H9 (cell line): ENCODE measurements around the gene FSTL1. TPM values are rescaled to one million over a fixed set of nuclear protein-coding genes. Genes with fewer than 3 reads are reported as not detected.

Source experiments
- DNase-seq: peaks from one replicate; pipeline ENCODE4 v3.0.0-alpha.2; 2017
- H2AFZ ChIP-seq: one replicate; pipeline ENCODE4 v1.6.1; 2013; ENCODE audit warnings: mild to moderate bottlenecking, low read length, control low read depth, moderate library complexity
- H2AK5ac ChIP-seq: 2 replicates; pipeline ENCODE4 v1.6.1; 2013; ENCODE audit warnings: low read length, control low read depth, mixed read lengths; ENCODE audit not compliant: insufficient read length
- H2BK120ac ChIP-seq: one replicate; pipeline ENCODE4 v1.6.1; 2013; ENCODE audit warnings: low read depth, mild to moderate bottlenecking, low read length, control low read depth, inconsistent platforms; ENCODE audit not compliant: poor library complexity, severe bottlenecking
- H2BK12ac ChIP-seq: 2 replicates; pipeline ENCODE4 v1.6.1; 2013; ENCODE audit warnings: low read length, control low read depth, mixed read lengths, low read depth; ENCODE audit not compliant: insufficient read length
- H2BK15ac ChIP-seq: 2 replicates; pipeline ENCODE4 v1.6.1; 2013; ENCODE audit warnings: low read depth, low read length, control low read depth
- H2BK20ac ChIP-seq: one replicate; pipeline ENCODE4 v1.6.1; 2013; ENCODE audit warnings: low read depth, mild to moderate bottlenecking, low read length, control low read depth, inconsistent platforms; ENCODE audit not compliant: poor library complexity, severe bottlenecking
- H2BK5ac ChIP-seq: 2 replicates; pipeline ENCODE4 v1.6.1; 2013; ENCODE audit warnings: low read length, control low read depth, mixed read lengths; ENCODE audit not compliant: insufficient read length
- H3K14ac ChIP-seq: 2 replicates; pipeline ENCODE4 v1.6.1; 2013; ENCODE audit warnings: low read length, control low read depth; ENCODE audit not compliant: insufficient read depth
- H3K18ac ChIP-seq: 2 replicates; pipeline ENCODE4 v1.6.1; 2013; ENCODE audit warnings: low read depth, mild to moderate bottlenecking, mixed read lengths, low read length, control low read depth; ENCODE audit not compliant: insufficient read length
- H3K23ac ChIP-seq: 2 replicates; pipeline ENCODE4 v1.6.1; 2013; ENCODE audit warnings: low read length, control low read depth, mixed read lengths, low read depth; ENCODE audit not compliant: insufficient read length
- H3K23me2 ChIP-seq: 2 replicates; pipeline ENCODE4 v1.6.1; 2013; ENCODE audit warnings: low read depth, mild to moderate bottlenecking, mixed read lengths, low read length, control low read depth; ENCODE audit not compliant: insufficient read length, poor library complexity, severe bottlenecking
- H3K27ac ChIP-seq: 2 replicates; pipeline ENCODE4 v1.5.1; 2013; ENCODE audit warnings: low read length, control low read depth, mixed read lengths, low read depth; ENCODE audit not compliant: insufficient read length
- H3K27me3 ChIP-seq: 2 replicates; pipeline ENCODE4 v1.6.1; 2013; ENCODE audit warnings: low read length, control low read depth, inconsistent platforms; ENCODE audit not compliant: insufficient read depth
- H3K4ac ChIP-seq: 2 replicates; pipeline ENCODE4 v1.6.1; 2013; ENCODE audit warnings: low read depth, mild to moderate bottlenecking, control low read depth, inconsistent platforms, low read length, moderate library complexity
- H3K4me1 ChIP-seq: 2 replicates; pipeline ENCODE4 v1.6.1; 2013; ENCODE audit warnings: low read length, control low read depth, inconsistent platforms; ENCODE audit not compliant: insufficient read depth
- H3K4me2 ChIP-seq: 2 replicates; pipeline ENCODE4 v1.6.1; 2013; ENCODE audit warnings: low read length, control low read depth, mixed read lengths; ENCODE audit not compliant: insufficient read length, insufficient read depth
- H3K56ac ChIP-seq: 2 replicates; pipeline ENCODE4 v1.6.1; 2013; ENCODE audit warnings: low read depth, mild to moderate bottlenecking, mixed read lengths, low read length, control low read depth; ENCODE audit not compliant: insufficient read length
- H3K79me1 ChIP-seq: 2 replicates; pipeline ENCODE4 v1.6.1; 2013; ENCODE audit warnings: low read depth, mild to moderate bottlenecking, moderate library complexity, low read length, control low read depth, inconsistent platforms; ENCODE audit not compliant: insufficient read depth, poor library complexity, severe bottlenecking
- H3K79me2 ChIP-seq: 2 replicates; pipeline ENCODE4 v1.6.1; 2013; ENCODE audit warnings: low read length, control low read depth, inconsistent platforms; ENCODE audit not compliant: insufficient read depth
- H3K9ac ChIP-seq: 2 replicates; pipeline ENCODE4 v1.6.1; 2013; ENCODE audit warnings: low read length, control low read depth, mixed read lengths; ENCODE audit not compliant: insufficient read length; ENCODE audit errors: extremely low read depth
- H3K9me3 ChIP-seq: one replicate; pipeline ENCODE4 v1.6.1; 2013; ENCODE audit warnings: low read depth, low read length, inconsistent platforms; ENCODE audit not compliant: control insufficient read depth
- H3T11ph ChIP-seq: one replicate; pipeline ENCODE4 v1.6.1; 2013; ENCODE audit warnings: mild to moderate bottlenecking, low read length, control low read depth, inconsistent platforms
- H4K20me1 ChIP-seq: one replicate; pipeline ENCODE4 v1.6.1; 2013; ENCODE audit not compliant: control insufficient read depth, insufficient read length, insufficient read depth
- H4K5ac ChIP-seq: 2 replicates; pipeline ENCODE4 v1.6.1; 2013; ENCODE audit warnings: low read depth, mild to moderate bottlenecking, mixed read lengths, low read length, control low read depth; ENCODE audit not compliant: insufficient read length
- H4K8ac ChIP-seq: replicated peaks from 2 replicates; pipeline ENCODE4 v1.6.1; 2013; ENCODE audit warnings: low read length, control low read depth, mixed read lengths, low read depth; ENCODE audit not compliant: insufficient read length
- H4K91ac ChIP-seq: 2 replicates; pipeline ENCODE4 v1.6.1; 2013; ENCODE audit warnings: low read depth, mild to moderate bottlenecking, moderate library complexity, mixed read lengths, low read length, control low read depth; ENCODE audit not compliant: insufficient read length
- H3K27ac Mint-ChIP-seq, 3 experiments: 2 replicates in 2 of 3; 3 replicates in 1 of 3; pipeline ENCODE4 v1.8.0; 2020 to 2021; ENCODE audit warnings: mixed read lengths in 3 of 3, mild to moderate bottlenecking in 1 of 3, moderate library complexity in 1 of 3
- H3K27me3 Mint-ChIP-seq: 2 replicates; pipeline ENCODE4 v1.8.0; 2021; ENCODE audit warnings: low read depth, mild to moderate bottlenecking, moderate library complexity, mixed read lengths
- H3K36me3 Mint-ChIP-seq, 3 experiments: 2 replicates in 2 of 3; 3 replicates in 1 of 3; pipeline ENCODE4 v1.8.0; 2020 to 2021; ENCODE audit warnings: low read depth in 3 of 3, mixed read lengths in 3 of 3; ENCODE audit not compliant: insufficient read depth in 1 of 3
- H3K4me1 Mint-ChIP-seq, 2 experiments: 2 replicates each; pipeline ENCODE4 v1.8.0; 2020; ENCODE audit warnings: mixed read lengths in 2 of 2
- H3K4me3 Mint-ChIP-seq, 2 experiments: 2 replicates in 1 of 2; 3 replicates in 1 of 2; pipeline ENCODE4 v1.8.0; 2020 to 2021; ENCODE audit warnings: mild to moderate bottlenecking in 2 of 2, mixed read lengths in 2 of 2, moderate library complexity in 1 of 2
- H3K9me3 Mint-ChIP-seq, 2 experiments: 2 replicates in 1 of 2; 3 replicates in 1 of 2; pipeline ENCODE4 v1.8.0; 2020; ENCODE audit warnings: mild to moderate bottlenecking in 2 of 2, mixed read lengths in 2 of 2, moderate library complexity in 1 of 2
- WGBS: extraction: QIAGEN DNeasy Blood & Tissue Kit; methylation state at CpG from one replicate; pipeline ENCODE4 v1.1.7; 2013; ENCODE audit warnings: missing lambda C conversion rate, low lambda C conversion rate, mixed read lengths; ENCODE audit not compliant: insufficient read length; ENCODE audit errors: extremely low coverage; 5-methylcytosine and 5-hydroxymethylcytosine counted together
- total RNA-seq: library from RNA; stranded (reverse); gene quantifications from 2 replicates; pipeline ENCODE4 v1.2.1, GENCODE V29; 2021
- TF ChIP-seq, protein P1 (sequence below): fragments of 200-600 bp; sonication (generic); conservative IDR thresholded peaks from 3 replicates; pipeline ENCODE4 v1.8.0; 2021; ENCODE audit warnings: antibody characterized with exemption, mild to moderate bottlenecking

Gene FSTL1
- total RNA-seq, 1 experiment from 2014 or later = 326 TPM

DNA sequence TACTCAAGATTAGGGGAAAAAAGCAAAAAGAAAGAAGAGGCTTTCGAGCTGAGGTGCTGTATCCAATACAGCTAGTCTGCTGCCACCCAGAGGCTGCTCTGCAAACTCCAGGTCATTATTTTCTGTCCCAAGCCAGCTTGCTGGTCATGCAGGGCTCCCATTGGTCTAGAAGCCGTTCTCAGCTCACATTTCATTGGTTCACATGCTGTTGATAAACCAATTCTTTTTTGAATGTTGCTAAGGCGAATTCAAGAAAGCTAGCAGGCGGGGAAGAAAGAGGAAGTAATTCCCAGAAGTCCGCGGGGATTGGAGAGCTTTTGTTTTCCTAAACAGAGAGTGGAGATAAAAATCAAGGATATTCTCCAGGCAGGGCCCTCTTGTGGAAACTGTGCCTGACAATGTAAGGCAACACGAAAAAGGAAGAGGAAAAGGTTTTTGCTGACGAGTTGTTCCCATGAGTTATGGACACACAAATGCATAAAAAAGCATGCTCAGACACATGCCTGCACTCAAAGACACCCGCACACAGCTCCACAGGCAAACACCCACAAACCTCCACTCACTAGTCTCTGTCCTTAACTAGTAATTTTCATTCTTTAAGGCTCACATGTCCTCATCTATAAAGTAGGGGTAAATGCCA is 33.4 kb downstream of the FSTL1 start:
- Histone ChIP-seq H3K4me1 (peaks cover 6% of the 10 kb centered on the region; the same call in 1 of the 2 replicates), H3K27me3 (no peaks in the 10 kb centered on the region), H2BK20ac (no peak overlapping the region), H3K9me3 (no peaks in the 10 kb centered on the region), H2BK15ac (no peak overlapping the region), H3K9ac (no peak overlapping the region), H2AFZ (no peak overlapping the region), H3K18ac (peak overlapping the region; percentile 3), H3K23me2 (no peaks in the 10 kb centered on the region), H4K8ac (no peak overlapping the region), H4K5ac (no peak overlapping the region), H3T11ph (no peak overlapping the region), H3K27ac (peak overlapping the region; percentile 24), H3K4me2 (no peak overlapping the region), H3K56ac (no peak overlapping the region), H3K23ac (no peak overlapping the region), H4K91ac (no peak overlapping the region), H2BK120ac (no peak overlapping the region), H3K4ac (no peak overlapping the region), H3K14ac (no peak overlapping the region), H2BK12ac (no peak overlapping the region), H3K79me2 (no peaks in the 10 kb centered on the region; the same call in 1 of the 2 replicates), H4K20me1 (no peaks in the 10 kb centered on the region), H2BK5ac (no peak overlapping the region), H3K79me1 (no peaks in the 10 kb centered on the region), H2AK5ac (no peak overlapping the region)
- no CpG with 5 or more reads among the region's 9 CpGs for WGBS
- H3K4me3 Mint-ChIP-seq = peak overlapping the region; percentile 18 to 22; a peak in 3 of 5 replicates
- H3K36me3 Mint-ChIP-seq = peaks cover 21 to 36% (median 35%) of the 10 kb centered on the region in 3 experiments
- H3K4me1 Mint-ChIP-seq = peaks cover 37 to 40% of the 10 kb centered on the region in 2 experiments
- TF ChIP-seq, protein P1, sequence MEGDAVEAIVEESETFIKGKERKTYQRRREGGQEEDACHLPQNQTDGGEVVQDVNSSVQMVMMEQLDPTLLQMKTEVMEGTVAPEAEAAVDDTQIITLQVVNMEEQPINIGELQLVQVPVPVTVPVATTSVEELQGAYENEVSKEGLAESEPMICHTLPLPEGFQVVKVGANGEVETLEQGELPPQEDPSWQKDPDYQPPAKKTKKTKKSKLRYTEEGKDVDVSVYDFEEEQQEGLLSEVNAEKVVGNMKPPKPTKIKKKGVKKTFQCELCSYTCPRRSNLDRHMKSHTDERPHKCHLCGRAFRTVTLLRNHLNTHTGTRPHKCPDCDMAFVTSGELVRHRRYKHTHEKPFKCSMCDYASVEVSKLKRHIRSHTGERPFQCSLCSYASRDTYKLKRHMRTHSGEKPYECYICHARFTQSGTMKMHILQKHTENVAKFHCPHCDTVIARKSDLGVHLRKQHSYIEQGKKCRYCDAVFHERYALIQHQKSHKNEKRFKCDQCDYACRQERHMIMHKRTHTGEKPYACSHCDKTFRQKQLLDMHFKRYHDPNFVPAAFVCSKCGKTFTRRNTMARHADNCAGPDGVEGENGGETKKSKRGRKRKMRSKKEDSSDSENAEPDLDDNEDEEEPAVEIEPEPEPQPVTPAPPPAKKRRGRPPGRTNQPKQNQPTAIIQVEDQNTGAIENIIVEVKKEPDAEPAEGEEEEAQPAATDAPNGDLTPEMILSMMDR = peak; percentile 92
- H3K9me3 Mint-ChIP-seq = peaks cover 0 to 5% of the 10 kb centered on the region in 2 experiments; a peak in 3 of 5 replicates
- no peaks in the 10 kb centered on the region for H3K27me3 Mint-ChIP-seq
- DNase-seq = peak; percentile 97
- H3K27ac Mint-ChIP-seq = peak overlapping the region; percentile 92 to 95 (median 94)
